Peyer's patch (tissue), 4 donors: ENCODE measurements around the gene GALNT2.

Source experiments
- CTCF ChIP-seq, 6 experiments: fragments of 450-650 bp in 4 of 6; fragments of 200-600 bp in 2 of 6; sonication (generic) in 1 of 6; IDR thresholded peaks; one replicate each; pipeline ENCODE4 v1.5.1; 2017 to 2019; ENCODE audit warnings: antibody characterized with exemption in 6 of 6, mild to moderate bottlenecking in 3 of 6, moderate library complexity in 1 of 6
- POLR2A ChIP-seq, 2 donors: fragments of 450-650 bp; IDR thresholded peaks; one replicate each; pipeline ENCODE4 v1.5.1; 2017; ENCODE audit warnings: antibody characterized with exemption in 2 of 2, mild to moderate bottlenecking in 2 of 2, moderate library complexity in 2 of 2

GRCh38 chr1:230127105-230128054 is 60.3 kb downstream of the GALNT2 start:
- TF ChIP-seq CTCF (IDR thresholded peaks at IDR 0.05) (no peak), POLR2A (IDR thresholded peaks at IDR 0.05) (no peak)
